Sigmoid colon (tissue), 7 donors: ENCODE measurements around the gene CFAP161. TPM values are rescaled to one million over a fixed set of nuclear protein-coding genes. Genes with fewer than 3 reads are reported as not detected.

ENCODE experiments used
- DNase-seq: peaks from one replicate; pipeline ENCODE4 v3.0.0-alpha.2; 2019
- H3K27ac ChIP-seq, 4 donors: fragments of 200-600 bp; sonication (generic); one replicate each; pipeline ENCODE4 v1.5.1; 2016 to 2019; ENCODE audit warnings: mild to moderate bottlenecking in 1 of 4
- H3K27me3 ChIP-seq, 3 donors: fragments of 200-600 bp; sonication (generic); one replicate each; pipeline ENCODE4 v1.5.1; 2019; ENCODE audit warnings: mild to moderate bottlenecking in 1 of 3
- H3K36me3 ChIP-seq, 4 donors: fragments of 200-600 bp; sonication (generic); one replicate each; pipeline ENCODE4 v1.5.1; 2016 to 2019
- H3K4me1 ChIP-seq, 4 donors: fragments of 200-600 bp; sonication (generic); one replicate each; pipeline ENCODE4 v1.5.1; 2017 to 2019
- H3K4me3 ChIP-seq, 4 donors: fragments of 200-600 bp; sonication (generic); one replicate each; pipeline ENCODE4 v1.5.1; 2017 to 2019; ENCODE audit warnings: mild to moderate bottlenecking in 2 of 4, moderate library complexity in 1 of 4
- H3K9me3 ChIP-seq, 4 donors: fragments of 200-600 bp in 3 of 4; sonication (generic) in 3 of 4; one replicate each; pipeline versions ENCODE4 v1.5.1 to v1.6.1; 2013 to 2019
- CTCF ChIP-seq, 4 experiments: fragments of 450-650 bp in 3 of 4; fragments of 200-600 bp in 1 of 4; IDR thresholded peaks; one replicate each; pipeline ENCODE4 v1.5.1; 2016 to 2019; ENCODE audit warnings: antibody characterized with exemption in 4 of 4, mild to moderate bottlenecking in 3 of 4, moderate library complexity in 2 of 4
- EP300 ChIP-seq, 4 donors: sonication (generic); formaldehyde crosslinking; IDR thresholded peaks; one replicate each; pipeline ENCODE4 v1.6.1; 2017; ENCODE audit warnings: antibody characterized with exemption in 4 of 4
- POLR2A ChIP-seq, 2 donors: fragments of 450-650 bp; IDR thresholded peaks; one replicate each; pipeline ENCODE4 v1.6.1; 2016; ENCODE audit warnings: antibody characterized with exemption in 2 of 2, mild to moderate bottlenecking in 2 of 2, moderate library complexity in 2 of 2
- POLR2AphosphoS5 ChIP-seq, 4 donors: sonication (generic); formaldehyde crosslinking; IDR thresholded peaks; one replicate each; pipeline ENCODE4 v1.6.1; 2017; ENCODE audit warnings: antibody characterized with exemption in 4 of 4
- WGBS, 2 donors: extraction: QIAGEN DNeasy Blood & Tissue Kit; methylation state at CpG; one replicate each; pipeline ENCODE4 v1.1.7; 2013; 5-methylcytosine and 5-hydroxymethylcytosine counted together
- intact Hi-C: fragments of 100-400 bp; cut with DNase I; formaldehyde crosslinking; loops from one replicate; pipeline ENCODE4 v1.15.1; 2023
- polyA plus RNA-seq, 3 donors: library from polyadenylated mRNA; stranded (reverse); fragments of 200-250 nt; gene quantifications; one replicate each; pipeline ENCODE4 v1.2.3, GENCODE V29; 2013
- total RNA-seq, 4 donors: library from RNA; depleted of rRNA; stranded (reverse); fragments of >200 nt; gene quantifications; one replicate each; pipeline ENCODE4 v1.1.0, GENCODE V29; 2016
- donor health status: healthy with polysubstance abuse.
- donor health status: Bipolar disorder and iron deficiency.
- donor health status: healthy.

The CFAP161 gene
- total and polyA plus RNA-seq, 7 donors = 2.1 TPM; not detected in 6

GRCh38 chr15:81174125-81174791, 40.2 kb downstream of the CFAP161 start:
- H3K4me1 ChIP-seq = no peaks in the 10 kb centered on the region
- WGBS, 2 donors = 43 to 66% methylated on average over 2 of the region's 2 CpGs
- intact Hi-C loops = no loop called here

GRCh38 chr15:81174792-81175327, 40.8 kb downstream of the CFAP161 start:
- Histone ChIP-seq H3K27ac (no peak overlapping the region), H3K36me3 (no peaks in the 10 kb centered on the region), H3K9me3 (no peaks in the 10 kb centered on the region), H3K4me3 (no peak overlapping the region), H3K4me1 (no peaks in the 10 kb centered on the region), H3K27me3 (no peaks in the 10 kb centered on the region)
- 91 to 93% methylated on average over 1 of the region's 1 CpG for WGBS, 2 donors
- TF ChIP-seq EP300 (IDR thresholded peaks at IDR 0.05) (no peak), POLR2A (IDR thresholded peaks at IDR 0.05) (no peak), CTCF (IDR thresholded peaks at IDR 0.05) (no peak), POLR2AphosphoS5 (IDR thresholded peaks at IDR 0.05) (no peak)
- intact Hi-C loops = no loop called here
- DNase-seq = no peak

More at GRCh38 chr15:81174125-81174791, 40.2 kb downstream of the CFAP161 start:
- Histone ChIP-seq H3K9me3 (no peaks in the 10 kb centered on the region), H3K27ac (no peak overlapping the region), H3K4me3 (no peak overlapping the region), H3K36me3 (no peaks in the 10 kb centered on the region), H3K27me3 (no peaks in the 10 kb centered on the region)
- DNase-seq = no peak
- TF ChIP-seq EP300 (IDR thresholded peaks at IDR 0.05) (no peak), POLR2AphosphoS5 (IDR thresholded peaks at IDR 0.05) (no peak), CTCF (IDR thresholded peaks at IDR 0.05) (no peak), POLR2A (IDR thresholded peaks at IDR 0.05) (no peak)

GRCh38 chr15:81175496-81175895, 41.4 kb downstream of the CFAP161 start:
- 35 to 88% methylated on average over 1 of the region's 1 CpG for WGBS, 2 donors
- Histone ChIP-seq H3K4me3 (no peak overlapping the region), H3K27ac (no peak overlapping the region), H3K27me3 (no peaks in the 10 kb centered on the region), H3K9me3 (no peaks in the 10 kb centered on the region), H3K36me3 (no peaks in the 10 kb centered on the region), H3K4me1 (no peaks in the 10 kb centered on the region)
- intact Hi-C loops = no loop called here
- no peak for TF ChIP-seq EP300 (IDR thresholded peaks at IDR 0.05)
- no peak for TF ChIP-seq CTCF (IDR thresholded peaks at IDR 0.05)
- no peak for TF ChIP-seq POLR2A (IDR thresholded peaks at IDR 0.05)
- no peak for TF ChIP-seq POLR2AphosphoS5 (IDR thresholded peaks at IDR 0.05)
- no peak for DNase-seq

- Histone ChIP-seq H3K9me3 (no peaks in the 10 kb centered on the region), H3K27ac (peak overlapping the region in 2 of 4 donors; percentile 13 to 62), H3K36me3 (no peaks in the 10 kb centered on the region), H3K4me3 (no peak overlapping the region), H3K27me3 (no peaks in the 10 kb centered on the region), H3K4me1 (peaks cover 0 to 5% (median 3%) of the 10 kb centered on the region in 4 donors)
- peak; percentile 72 for DNase-seq
- intact Hi-C loops = no loop called here
- TF ChIP-seq POLR2A (IDR thresholded peaks at IDR 0.05) = no peak
- no peak for TF ChIP-seq EP300 (IDR thresholded peaks at IDR 0.05)
- TF ChIP-seq POLR2AphosphoS5 (IDR thresholded peaks at IDR 0.05) = no peak
- no peak for TF ChIP-seq CTCF (IDR thresholded peaks at IDR 0.05)
- WGBS, 2 donors = 80 to 82% methylated on average over 16 of the region's 16 CpGs
These were observed 42.3 kb downstream of the CFAP161 start for GRCh38 chr15:81176291-81176893.
